HepG2 (cell line): ENCODE data around the gene SSH3. TPM values are rescaled to one million over a fixed set of nuclear protein-coding genes. Genes with fewer than 3 reads are reported as not detected.
A peak's percentile ranks its signal among the peaks of the same experiment; 100 is the strongest.

Experiments used
- CHD2 ChIP-seq: IDR thresholded peaks from 2 replicates; pipeline ENCODE4 v1.6.1; 2011; ENCODE audit warnings: low read depth, low read length, improper control_type of control experiment
- CREM ChIP-seq, 2 experiments: sonication (generic) in 1 of 2; formaldehyde crosslinking in 1 of 2; IDR thresholded peaks; 2 replicates each; pipeline versions ENCODE4 v1.4.0 to v1.6.1; 2016 to 2020; ENCODE audit warnings: antibody characterized with exemption in 1 of 2, mild to moderate bottlenecking in 1 of 2, missing genetic modification reagents in 1 of 2
- DR1 ChIP-seq: sonication (generic); formaldehyde crosslinking; IDR thresholded peaks from 2 replicates; pipeline ENCODE4 v1.8.0; 2021; ENCODE audit warnings: mild to moderate bottlenecking, missing genetic modification reagents, inconsistent platforms
- ELF3 ChIP-seq: IDR thresholded peaks from 2 replicates; pipeline ENCODE4 v1.6.1; 2016; ENCODE audit warnings: missing genetic modification reagents, missing compliant biosample characterization
- FOXK2 ChIP-seq: fragments of 450-650 bp; IDR thresholded peaks from 2 replicates; pipeline ENCODE4 v1.6.1; 2016
- HOXD1 ChIP-seq: sonication (generic); formaldehyde crosslinking; IDR thresholded peaks from 2 replicates; pipeline ENCODE4 v1.5.0; 2020; ENCODE audit warnings: missing genetic modification reagents
- IRF2 ChIP-seq: IDR thresholded peaks from 2 replicates; pipeline ENCODE4 v1.6.1; 2018; ENCODE audit warnings: missing genetic modification reagents, missing compliant biosample characterization
- KLF9 ChIP-seq: IDR thresholded peaks from 2 replicates; pipeline ENCODE4 v1.6.1; 2016; ENCODE audit warnings: low read depth
- MLXIP ChIP-seq: sonication (generic); formaldehyde crosslinking; IDR thresholded peaks from 2 replicates; pipeline ENCODE4 v1.9.0; 2021; ENCODE audit warnings: missing genetic modification reagents, borderline replicate concordance
- NFYB ChIP-seq: sonication (generic); formaldehyde crosslinking; IDR thresholded peaks from 2 replicates; pipeline ENCODE4 v1.4.0; 2020; ENCODE audit warnings: missing genetic modification reagents
- NR0B2 ChIP-seq: sonication (generic); formaldehyde crosslinking; IDR thresholded peaks from 2 replicates; pipeline ENCODE4 v1.4.0; 2020; ENCODE audit warnings: mild to moderate bottlenecking, missing genetic modification reagents
- PITX1 ChIP-seq: sonication (generic); formaldehyde crosslinking; IDR thresholded peaks from 2 replicates; pipeline ENCODE4 v1.5.1; 2020; ENCODE audit warnings: mild to moderate bottlenecking, missing genetic modification reagents
- SRY ChIP-seq: sonication (generic); formaldehyde crosslinking; IDR thresholded peaks from 2 replicates; pipeline ENCODE4 v1.8.0; 2022; ENCODE audit warnings: mild to moderate bottlenecking, missing genetic modification reagents
- SSRP1 ChIP-seq: IDR thresholded peaks from 2 replicates; pipeline ENCODE4 v1.6.1; 2016; ENCODE audit warnings: control low read depth
- TCF12 ChIP-seq, 2 experiments: fragments of 450-650 bp in 1 of 2; sonication (generic) in 1 of 2; formaldehyde crosslinking in 1 of 2; IDR thresholded peaks; 2 replicates each; pipeline versions ENCODE4 v1.6.1 to v1.8.0; 2017 to 2022; ENCODE audit warnings: antibody characterized with exemption in 1 of 2, mild to moderate bottlenecking in 1 of 2, missing genetic modification reagents in 1 of 2, moderate library complexity in 1 of 2
- TCF7 ChIP-seq: sonication (generic); IDR thresholded peaks from 2 replicates; pipeline ENCODE4 v1.6.1; 2016; ENCODE audit warnings: antibody characterized with exemption, low read depth
- TEAD3 ChIP-seq: optimal IDR thresholded peaks from 2 replicates; pipeline ENCODE3; 2016; ENCODE audit warnings: borderline replicate concordance
- THRA ChIP-seq: sonication (generic); formaldehyde crosslinking; IDR thresholded peaks from 2 replicates; pipeline ENCODE4 v1.4.0; 2020; ENCODE audit warnings: missing genetic modification reagents, borderline replicate concordance
- TSC22D2 ChIP-seq: sonication (generic); formaldehyde crosslinking; IDR thresholded peaks from 2 replicates; pipeline ENCODE4 v1.5.1; 2020; ENCODE audit warnings: missing genetic modification reagents, mild to moderate bottlenecking, borderline replicate concordance
- U2AF1 ChIP-seq: fragments of 200-400 bp; formaldehyde crosslinking; optimal IDR thresholded peaks from 2 replicates; pipeline ENCODE3; 2017; ENCODE audit warnings: mild to moderate bottlenecking, low read depth, low read length
- ZNF235 ChIP-seq: sonication (generic); formaldehyde crosslinking; IDR thresholded peaks from 2 replicates; pipeline ENCODE4 v1.8.1; 2023; ENCODE audit warnings: mild to moderate bottlenecking, missing genetic modification reagents, borderline replicate concordance
- ZNF317 ChIP-seq: sonication (generic); formaldehyde crosslinking; IDR thresholded peaks from 2 replicates; pipeline ENCODE4 v1.5.0; 2020; ENCODE audit warnings: mild to moderate bottlenecking, missing genetic modification reagents
- ZNF329 ChIP-seq: sonication (generic); formaldehyde crosslinking; IDR thresholded peaks from 2 replicates; pipeline ENCODE4 v1.9.0; 2021; ENCODE audit warnings: low read depth, mild to moderate bottlenecking, missing genetic modification reagents
- ZNF34 ChIP-seq: sonication (generic); formaldehyde crosslinking; IDR thresholded peaks from 2 replicates; pipeline ENCODE4 v1.4.0; 2020; ENCODE audit warnings: mild to moderate bottlenecking, missing genetic modification reagents, borderline replicate concordance
- ZNF441 ChIP-seq: sonication (generic); formaldehyde crosslinking; IDR thresholded peaks from 2 replicates; pipeline ENCODE4 v1.7.0; 2021; ENCODE audit warnings: missing genetic modification reagents, borderline replicate concordance
- ZNF530 ChIP-seq: sonication (generic); formaldehyde crosslinking; IDR thresholded peaks from 2 replicates; pipeline ENCODE4 v1.5.0; 2020; ENCODE audit warnings: low read depth, mild to moderate bottlenecking, missing genetic modification reagents
- ZNF619 ChIP-seq: sonication (generic); formaldehyde crosslinking; IDR thresholded peaks from 2 replicates; pipeline ENCODE4 v1.4.0; 2020; ENCODE audit warnings: mild to moderate bottlenecking, missing genetic modification reagents
- polyA plus RNA-seq, 8 experiments: library from polyadenylated mRNA; depleted of rRNA in 3 of 8; stranded (reverse) in 7 of 8; unstranded in 1 of 8; fragments of >200 nt; fragmentation: Illumina TruSeq in 4 of 8; extraction: Trizol in 4 of 8; gene quantifications; 2 replicates each; pipeline versions ENCODE4 v1.2.1 to v1.2.3, GENCODE V29; 2011 to 2016; ENCODE audit warnings: low read depth in 4 of 8, missing spikeins in 1 of 8, mixed read lengths in 1 of 8; ENCODE audit not compliant: insufficient read depth in 1 of 8
- total RNA-seq, 5 experiments: library from RNA; depleted of rRNA; stranded (reverse); fragments of >200 nt; fragmentation: Illumina TruSeq; extraction: Trizol; gene quantifications; 2 replicates each; pipeline ENCODE4 v1.2.3, GENCODE V29; 2016; ENCODE audit warnings: low read depth in 1 of 5

SSH3 gene
- total and polyA plus RNA-seq, 2 of the 13 experiments (the other 11 are each of a cell fraction or from before 2014, with no cell fraction given): 12.4 to 18.8 TPM

GRCh38 chr11:67353317-67354074 lies 50.2 kb downstream of the SSH3 start, which contains the start of gene POLD4 (continued):
- TF ChIP-seq CREM (IDR thresholded peaks at IDR 0.05) (peak; percentile 47; the same call in 1 of the 2 replicates), CREM (CRISPR knock-in tag; IDR thresholded peaks at IDR 0.05) (no peak), U2AF1 (no peak), TEAD3 (peak; percentile 40), PITX1 (0 out of 2 replicates have a peak, but pooled peaks have one; percentile 59), ZNF329 (CRISPR knock-in tag) (0 out of 2 replicates have a peak, but pooled peaks have one; percentile 55), HOXD1 (CRISPR knock-in tag) (peak; percentile 64), SSRP1 (CRISPR knock-in tag) (no peak), ZNF441 (CRISPR knock-in tag) (peak; percentile 29; the same call in 1 of the 2 replicates), TSC22D2 (no peak), CHD2 (peak; percentile 80; the same call in 1 of the 2 replicates), NFYB (CRISPR knock-in tag) (peak; percentile 82), ELF3 (CRISPR knock-in tag) (peak; percentile 65), SRY (CRISPR knock-in tag) (peak; percentile 84; the same call in 1 of the 2 replicates), TCF7 (no peak), ZNF34 (CRISPR knock-in tag) (no peak), ZNF235 (CRISPR knock-in tag) (no peak), ZNF530 (CRISPR knock-in tag) (no peak), THRA (CRISPR knock-in tag) (no peak), FOXK2 (no peak), NR0B2 (CRISPR knock-in tag) (no peak), ZNF317 (CRISPR knock-in tag) (0 out of 2 replicates have a peak, but pooled peaks have one; percentile 46), ZNF619 (CRISPR knock-in tag) (peak; percentile 51; the same call in 1 of the 2 replicates), KLF9 (CRISPR knock-in tag) (no peak), DR1 (peak; percentile 62), IRF2 (CRISPR knock-in tag) (peak; percentile 54; the same call in 1 of the 2 replicates), TCF12 (IDR thresholded peaks at IDR 0.05) (no peak), TCF12 (CRISPR knock-in tag; IDR thresholded peaks at IDR 0.05) (peak; percentile 65; the same call in 1 of the 2 replicates), MLXIP (CRISPR knock-in tag) (no peak)
